Activated CD4-positive, alpha-beta T cell treated with anti-CD3 and anti-CD28 coated beads for 4 hours (primary cell): ENCODE data around the gene COL2A1.

ENCODE experiments used
- DNase-seq, 2 donors: peaks; one replicate each; pipeline ENCODE4 v3.0.0-alpha.2; 2020

Gene COL2A1

GRCh38 chr12:48029491-48030172 is 25.4 kb upstream of the COL2A1 start:
- DNase-seq, result no peak

- DNase-seq, result no peak
Observed at GRCh38 chr12:48028541-48029431, 24.5 kb upstream of the COL2A1 start.

GRCh38 chr12:48027183-48028002 is 23.1 kb upstream of the COL2A1 start:
- DNase-seq, result no peak

- DNase-seq, result no peak
Observed at GRCh38 chr12:48026060-48026827, 22.0 kb upstream of the COL2A1 start.

- no peak for DNase-seq
Observed at GRCh38 chr12:48025281-48025680, 21.0 kb upstream of the COL2A1 start.

- no peak for DNase-seq
Observed at GRCh38 chr12:48024735-48025134, 20.5 kb upstream of the COL2A1 start.

GRCh38 chr12:48023386-48023785 is 19.1 kb upstream of the COL2A1 start:
- no peak for DNase-seq

GRCh38 chr12:48022676-48023385 is 18.6 kb upstream of the COL2A1 start:
- no peak for DNase-seq

- no peak for DNase-seq
Observed at GRCh38 chr12:48022180-48022521, 17.9 kb upstream of the COL2A1 start.

GRCh38 chr12:48021485-48022179 is 17.4 kb upstream of the COL2A1 start:
- no peak for DNase-seq

GRCh38 chr12:48019639-48020265 is 15.5 kb upstream of the COL2A1 start:
- no peak for DNase-seq

- DNase-seq, result no peak
Observed at GRCh38 chr12:48018618-48018995, 14.3 kb upstream of the COL2A1 start.

GRCh38 chr12:48017921-48018617 is 13.8 kb upstream of the COL2A1 start:
- DNase-seq, result no peak

- DNase-seq, result no peak
Observed at GRCh38 chr12:48017496-48017895, 13.2 kb upstream of the COL2A1 start.

- no peak for DNase-seq
Observed at GRCh38 chr12:48016373-48017020, 12.2 kb upstream of the COL2A1 start.

GRCh38 chr12:48015954-48016353 is 11.7 kb upstream of the COL2A1 start:
- DNase-seq, result no peak

GRCh38 chr12:48015129-48015528 is 10.9 kb upstream of the COL2A1 start:
- no peak for DNase-seq

- DNase-seq, result no peak
Observed at GRCh38 chr12:48013287-48013686, 9.0 kb upstream of the COL2A1 start.

GRCh38 chr12:48012070-48012469 is 7.8 kb upstream of the COL2A1 start:
- DNase-seq, result no peak
